ENCODE measurements around the gene CREBL2. TPM values are rescaled to one million over a fixed set of nuclear protein-coding genes. Genes with fewer than 3 reads are reported as not detected.
A peak's percentile ranks its signal among the peaks of the same experiment; 100 is the strongest.
"Not testable (repeated sequence)": the region's sequence is repeated elsewhere in the genome, so short reads cannot be mapped to it uniquely, and the experiment has no call there.

CREBL2 gene
- total RNA-seq, 4 donors from 2014 or later = 31.0 to 45.6 (median 41.2) TPM

- H3K36me3 ChIP-seq = no peaks in the 10 kb centered on the region
- no peak for DNase-seq (ENCODE audit: low spot score in 2 of 2)
- no peak for TF ChIP-seq POLR2AphosphoS5 (IDR thresholded peaks at IDR 0.05)
- TF ChIP-seq EP300 (IDR thresholded peaks at IDR 0.05) = no peak
- no peak for TF ChIP-seq POLR2A (IDR thresholded peaks at IDR 0.05)
- TF ChIP-seq CTCF (IDR thresholded peaks at IDR 0.05) = no peak
- 87% methylated on average over 4 of the region's 4 CpGs for WGBS
- peak overlapping the region; percentile 64 for H3K4me3 ChIP-seq
- peak overlapping the region; percentile 90 for H3K27ac ChIP-seq
- H3K4me1 ChIP-seq = peaks cover 38% of the 10 kb centered on the region
- H3K9me3 ChIP-seq = no peaks in the 10 kb centered on the region
- no peaks in the 10 kb centered on the region for H3K27me3 ChIP-seq
Measured at GRCh38 chr12:12610711-12611110, 965 bp upstream of the CREBL2 start.

DNA sequence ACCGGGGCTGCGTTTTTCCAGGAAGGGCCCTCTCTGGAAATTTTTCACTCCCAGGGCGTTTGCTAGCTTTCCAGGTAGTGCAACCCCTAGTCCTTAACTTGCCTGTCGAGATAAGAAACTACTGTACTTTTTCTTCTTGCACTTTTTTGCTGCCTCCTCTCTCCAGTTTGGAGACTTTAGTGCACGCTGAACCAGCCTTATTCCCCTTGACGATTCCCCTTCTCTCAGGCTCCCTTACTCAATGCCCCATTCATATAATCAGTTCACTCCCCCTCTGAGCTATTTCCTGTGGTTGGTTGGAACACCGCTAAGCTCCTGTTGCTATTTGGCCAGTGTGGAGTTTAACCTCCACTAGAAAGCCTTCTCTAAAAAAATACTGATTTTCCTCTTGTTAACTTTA is 682 bp downstream of the CREBL2 start:
- DNase-seq (ENCODE audit: low spot score in 2 of 2) = no peak
- peak overlapping the region; percentile 90 for H3K27ac ChIP-seq
- H3K36me3 ChIP-seq = no peaks in the 10 kb centered on the region
- no peaks in the 10 kb centered on the region for H3K27me3 ChIP-seq
- peaks cover 43% of the 10 kb centered on the region for H3K4me1 ChIP-seq
- TF ChIP-seq POLR2AphosphoS5 (IDR thresholded peaks at IDR 0.05) (no peak), EP300 (IDR thresholded peaks at IDR 0.05) (no peak)
- peak overlapping the region; percentile 64 for H3K4me3 ChIP-seq
- WGBS = 1% methylated on average over 7 of the region's 7 CpGs
- no peaks in the 10 kb centered on the region for H3K9me3 ChIP-seq

DNA sequence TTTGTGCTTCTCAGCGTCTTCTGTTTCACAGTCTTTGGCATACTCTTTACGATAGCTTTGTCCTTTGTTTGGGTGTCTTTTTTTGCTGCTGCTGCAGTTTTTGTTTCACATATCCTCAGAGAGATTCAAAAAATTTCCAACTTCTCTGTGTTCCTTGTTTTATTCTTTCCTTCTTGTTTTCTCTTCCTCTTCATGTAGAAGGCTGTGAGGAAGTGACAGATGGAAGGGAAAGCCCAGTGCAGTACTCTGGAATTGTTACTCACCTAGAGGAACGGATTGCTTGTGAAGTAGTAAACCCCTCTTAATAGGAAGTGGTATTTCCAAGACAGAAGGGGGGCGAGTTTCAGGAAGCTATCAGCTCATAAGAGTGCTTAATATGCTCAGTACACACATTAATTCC is 1.7 kb downstream of the CREBL2 start:
- no peak for TF ChIP-seq POLR2AphosphoS5 (IDR thresholded peaks at IDR 0.05)
- no peak for TF ChIP-seq EP300 (IDR thresholded peaks at IDR 0.05)
- no peak for TF ChIP-seq CTCF (IDR thresholded peaks at IDR 0.05)
- no peak for TF ChIP-seq POLR2A (IDR thresholded peaks at IDR 0.05)
- H3K4me1 ChIP-seq = peaks cover 40% of the 10 kb centered on the region
- H3K4me3 ChIP-seq = peak overlapping the region; percentile 64
- no peaks in the 10 kb centered on the region for H3K9me3 ChIP-seq
- DNase-seq (ENCODE audit: low spot score in 2 of 2) = no peak
- H3K27me3 ChIP-seq = no peaks in the 10 kb centered on the region
- no peaks in the 10 kb centered on the region for H3K36me3 ChIP-seq
- WGBS = 40% methylated on average over 4 of the region's 4 CpGs
- peak overlapping the region; percentile 90 for H3K27ac ChIP-seq

- TF ChIP-seq POLR2AphosphoS5 (IDR thresholded peaks at IDR 0.05) (no peak), CTCF (IDR thresholded peaks at IDR 0.05) (no peak), POLR2A (IDR thresholded peaks at IDR 0.05) (no peak), EP300 (IDR thresholded peaks at IDR 0.05) (no peak)
- WGBS = 86% methylated on average over 4 of the region's 4 CpGs
- Histone ChIP-seq H3K4me1 (peaks cover 40% of the 10 kb centered on the region), H3K9me3 (no peaks in the 10 kb centered on the region), H3K27me3 (no peaks in the 10 kb centered on the region), H3K4me3 (no peak overlapping the region), H3K36me3 (no peaks in the 10 kb centered on the region), H3K27ac (no peak overlapping the region)
- no peak for DNase-seq (ENCODE audit: low spot score in 2 of 2)
Measured at GRCh38 chr12:12614342-12614741, 2.7 kb downstream of the CREBL2 start.

DNA sequence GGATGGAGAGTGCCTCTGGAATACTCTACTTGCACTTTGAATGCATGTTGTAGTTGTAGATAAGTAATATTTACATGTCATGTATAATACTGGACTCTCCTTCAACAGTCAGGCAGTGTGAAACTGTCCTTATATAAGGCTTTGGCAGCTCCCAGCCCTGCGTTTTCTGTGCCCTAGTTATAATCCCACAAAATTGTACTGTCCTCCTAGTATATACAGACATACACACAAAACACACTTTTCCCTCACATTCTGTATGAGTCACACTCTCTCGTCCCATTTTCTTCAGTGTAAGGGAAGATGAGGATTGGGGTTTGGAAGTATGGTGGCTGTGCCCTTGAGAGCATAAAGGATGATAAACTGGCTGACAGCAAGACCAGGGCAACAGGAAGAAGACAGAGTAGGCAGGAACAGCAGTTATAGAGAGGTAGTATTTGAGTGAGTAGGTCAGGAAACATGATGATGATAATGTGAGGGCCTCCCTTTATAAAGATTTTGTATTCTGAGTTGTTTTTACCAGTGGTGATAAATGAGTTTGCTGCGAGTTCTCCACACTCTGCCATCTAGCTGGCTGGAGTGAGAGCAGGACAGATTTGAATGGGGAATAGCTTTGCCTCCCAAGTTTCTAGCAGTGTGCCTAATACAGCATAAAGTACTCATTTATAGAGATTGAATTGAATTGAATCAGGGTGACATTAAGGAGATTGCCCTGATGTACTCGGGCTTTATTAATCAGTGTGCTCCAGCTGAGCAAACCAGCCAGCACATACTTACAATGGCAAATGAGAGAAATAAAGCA is 5.0 kb downstream of the CREBL2 start:
- Histone ChIP-seq H3K4me1 (peaks cover 34% of the 10 kb centered on the region), H3K36me3 (no peaks in the 10 kb centered on the region), H3K9me3 (no peaks in the 10 kb centered on the region), H3K4me3 (no peak overlapping the region), H3K27me3 (no peaks in the 10 kb centered on the region), H3K27ac (no peak overlapping the region)
- no peak for DNase-seq (ENCODE audit: low spot score in 2 of 2)
- TF ChIP-seq POLR2AphosphoS5 (IDR thresholded peaks at IDR 0.05) (no peak), CTCF (IDR thresholded peaks at IDR 0.05) (no peak), POLR2A (IDR thresholded peaks at IDR 0.05) (no peak), EP300 (IDR thresholded peaks at IDR 0.05) (no peak)
- WGBS = 47% methylated on average over 4 of the region's 4 CpGs

DNA sequence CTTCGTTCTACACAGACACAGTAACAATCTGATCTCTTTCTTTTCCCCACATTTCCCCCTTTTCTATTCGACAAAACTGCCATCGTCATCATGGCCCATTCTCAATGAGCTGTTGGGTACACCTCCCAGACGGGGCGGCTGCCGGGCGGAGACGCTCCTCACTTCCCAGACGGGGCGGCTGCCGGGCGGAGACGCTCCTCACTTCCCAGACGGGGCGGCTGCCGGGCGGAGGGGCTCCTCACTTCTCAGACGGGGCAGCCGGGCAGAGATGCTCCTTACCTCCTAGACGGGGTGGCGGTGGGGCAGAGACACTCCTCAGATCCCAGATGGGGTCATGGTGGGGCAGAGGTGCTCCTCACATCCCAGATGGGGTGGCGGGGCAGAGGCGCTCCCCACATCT is 6.4 kb downstream of the CREBL2 start:
- H3K36me3 ChIP-seq; H3K4me3 ChIP-seq; H3K27me3 ChIP-seq; H3K9me3 ChIP-seq; DNase-seq (ENCODE audit: low spot score in 2 of 2); H3K27ac ChIP-seq: not testable (repeated sequence)
- WGBS = 95% methylated on average over 13 of the region's 23 CpGs
- peaks cover 34% of the 10 kb centered on the region for H3K4me1 ChIP-seq
